ENCODE measurements around the gene RAB9B.

DNA sequence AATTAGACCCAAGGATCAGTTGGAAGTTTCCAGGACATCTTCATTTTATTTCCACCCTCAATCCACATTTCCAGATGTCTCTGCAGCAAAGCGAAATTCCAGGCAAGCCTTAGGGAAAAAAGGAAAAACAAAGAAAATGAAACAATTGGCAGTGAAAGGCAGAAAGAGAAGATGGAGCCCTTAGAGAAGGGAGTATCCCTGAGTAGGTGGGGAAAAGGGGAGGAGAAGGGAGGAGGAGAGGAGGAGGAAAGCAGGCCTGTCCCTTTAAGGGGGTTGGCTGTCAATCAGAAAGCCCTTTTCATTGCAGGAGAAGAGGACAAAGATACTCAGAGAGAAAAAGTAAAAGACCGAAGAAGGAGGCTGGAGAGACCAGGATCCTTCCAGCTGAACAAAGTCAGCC is 55.5 kb downstream of the RAB9B start, which contains the start of gene PLP1:
- TF ChIP-seq, protein P1, sequence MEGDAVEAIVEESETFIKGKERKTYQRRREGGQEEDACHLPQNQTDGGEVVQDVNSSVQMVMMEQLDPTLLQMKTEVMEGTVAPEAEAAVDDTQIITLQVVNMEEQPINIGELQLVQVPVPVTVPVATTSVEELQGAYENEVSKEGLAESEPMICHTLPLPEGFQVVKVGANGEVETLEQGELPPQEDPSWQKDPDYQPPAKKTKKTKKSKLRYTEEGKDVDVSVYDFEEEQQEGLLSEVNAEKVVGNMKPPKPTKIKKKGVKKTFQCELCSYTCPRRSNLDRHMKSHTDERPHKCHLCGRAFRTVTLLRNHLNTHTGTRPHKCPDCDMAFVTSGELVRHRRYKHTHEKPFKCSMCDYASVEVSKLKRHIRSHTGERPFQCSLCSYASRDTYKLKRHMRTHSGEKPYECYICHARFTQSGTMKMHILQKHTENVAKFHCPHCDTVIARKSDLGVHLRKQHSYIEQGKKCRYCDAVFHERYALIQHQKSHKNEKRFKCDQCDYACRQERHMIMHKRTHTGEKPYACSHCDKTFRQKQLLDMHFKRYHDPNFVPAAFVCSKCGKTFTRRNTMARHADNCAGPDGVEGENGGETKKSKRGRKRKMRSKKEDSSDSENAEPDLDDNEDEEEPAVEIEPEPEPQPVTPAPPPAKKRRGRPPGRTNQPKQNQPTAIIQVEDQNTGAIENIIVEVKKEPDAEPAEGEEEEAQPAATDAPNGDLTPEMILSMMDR (IDR thresholded peaks at IDR 0.05): no peak
- TF ChIP-seq POLR2AphosphoS5 (IDR thresholded peaks at IDR 0.05): no peak

Measured in transverse colon (tissue), 4 donors.